OCI-LY3 (cell line): ENCODE data around the gene DST.

Source experiments
- H2AFZ ChIP-seq: fragments of 200-600, 300-600 bp; shearing (Covaris generic); 2 replicates; pipeline ENCODE4 v1.6.0; 2014; ENCODE audit warnings: antibody characterized with exemption, low read depth, low read length
- H3K27ac ChIP-seq: fragments of 200-600, 300-600 bp; sonication (generic); 2 replicates; pipeline ENCODE4 v1.5.1; 2014; ENCODE audit warnings: mild to moderate bottlenecking, low read length, moderate library complexity, mixed read lengths
- H3K27me3 ChIP-seq: fragments of 200-600, 300-600 bp; sonication (generic); 2 replicates; pipeline ENCODE4 v1.6.1; 2014; ENCODE audit warnings: low read depth, low read length, mixed read lengths
- H3K36me3 ChIP-seq: fragments of 200-600, 300-600 bp; sonication (generic); replicated peaks from 2 replicates; pipeline ENCODE3; 2014; ENCODE audit warnings: low read depth, low read length, mixed read lengths
- H3K4me1 ChIP-seq: fragments of 300-600, 200-600 bp; sonication (generic); 2 replicates; pipeline ENCODE4 v1.6.1; 2014; ENCODE audit warnings: low read length, mixed read lengths
- H3K4me2 ChIP-seq: fragments of 200-600, 300-600 bp; sonication (generic); 2 replicates; pipeline ENCODE4 v1.6.1; 2014; ENCODE audit warnings: low read length, mixed read lengths
- H3K4me3 ChIP-seq: fragments of 300-600, 200-600 bp; sonication (generic); 2 replicates; pipeline ENCODE4 v1.5.1; 2014; ENCODE audit warnings: antibody characterized with exemption, mild to moderate bottlenecking, low read length, moderate library complexity
- H3K79me2 ChIP-seq: fragments of 300-600, 200-600 bp; shearing (Covaris generic); 2 replicates; pipeline ENCODE4 v1.6.1; 2014; ENCODE audit warnings: mild to moderate bottlenecking, low read length, mixed read lengths
- H3K9ac ChIP-seq: fragments of 300-600, 200-600 bp; shearing (Covaris generic); 2 replicates; pipeline ENCODE4 v1.6.0; 2014; ENCODE audit warnings: mild to moderate bottlenecking, low read length, moderate library complexity
- H3K9me3 ChIP-seq: fragments of 200-600, 300-600 bp; shearing (Covaris generic); 2 replicates; pipeline ENCODE4 v1.6.1; 2014; ENCODE audit warnings: low read length, mixed read lengths; ENCODE audit not compliant: insufficient read depth
- H4K20me1 ChIP-seq: fragments of 200-600, 300-600 bp; sonication (generic); 2 replicates; pipeline ENCODE4 v1.6.1; 2016; ENCODE audit warnings: low read length, mixed read lengths; ENCODE audit not compliant: insufficient read depth
- EZH2phosphoT487 ChIP-seq: fragments of 200-600 bp; shearing (Covaris generic); IDR thresholded peaks from 2 replicates; pipeline ENCODE4 v1.6.1; 2018; ENCODE audit warnings: antibody characterized with exemption, mixed run types, low read depth
- TF ChIP-seq, protein P1 (sequence below): fragments of 200-600, 300-600 bp; sonication (generic); IDR thresholded peaks from 2 replicates; pipeline ENCODE4 v1.5.1; 2014; ENCODE audit warnings: antibody characterized with exemption, low read length, low read depth

DST gene

GRCh38 chr6:56450882-56451739, 191.6 kb downstream of the DST start:
- H4K20me1 ChIP-seq: no peaks in the 10 kb centered on the region
- H2AFZ ChIP-seq: no peak overlapping the region

DNA sequence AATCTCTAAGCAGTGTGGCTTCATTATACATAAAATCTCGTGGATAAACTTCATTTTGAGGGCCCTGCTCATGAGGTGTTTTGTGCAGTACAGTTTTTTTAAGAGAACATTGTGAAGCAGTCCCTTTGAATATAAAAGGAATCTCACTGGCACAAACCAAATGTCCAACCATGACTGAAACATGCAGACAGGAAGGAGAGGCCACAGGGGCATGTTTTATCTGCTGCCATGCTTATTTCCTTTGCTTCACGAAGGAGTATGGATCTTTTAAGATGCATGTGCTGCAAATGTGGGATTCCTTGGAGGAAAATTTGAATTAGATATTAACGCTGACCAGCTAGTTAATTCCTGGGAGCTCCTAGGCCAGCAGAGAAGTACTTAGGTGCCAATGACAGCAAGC, 192.3 kb downstream of the DST start:
- H3K79me2 ChIP-seq: no peaks in the 10 kb centered on the region
- no peaks in the 10 kb centered on the region for H4K20me1 ChIP-seq
- no peaks in the 10 kb centered on the region for H3K27me3 ChIP-seq
- no peak overlapping the region for H3K4me2 ChIP-seq
- H3K36me3 ChIP-seq: no peaks in the 10 kb centered on the region
- no peak overlapping the region for H3K4me3 ChIP-seq
- no peaks in the 10 kb centered on the region for H3K9me3 ChIP-seq
- H3K9ac ChIP-seq: no peak overlapping the region
- H2AFZ ChIP-seq: no peak overlapping the region
- H3K4me1 ChIP-seq: no peaks in the 10 kb centered on the region
- no peak overlapping the region for H3K27ac ChIP-seq
- TF ChIP-seq, protein P1, sequence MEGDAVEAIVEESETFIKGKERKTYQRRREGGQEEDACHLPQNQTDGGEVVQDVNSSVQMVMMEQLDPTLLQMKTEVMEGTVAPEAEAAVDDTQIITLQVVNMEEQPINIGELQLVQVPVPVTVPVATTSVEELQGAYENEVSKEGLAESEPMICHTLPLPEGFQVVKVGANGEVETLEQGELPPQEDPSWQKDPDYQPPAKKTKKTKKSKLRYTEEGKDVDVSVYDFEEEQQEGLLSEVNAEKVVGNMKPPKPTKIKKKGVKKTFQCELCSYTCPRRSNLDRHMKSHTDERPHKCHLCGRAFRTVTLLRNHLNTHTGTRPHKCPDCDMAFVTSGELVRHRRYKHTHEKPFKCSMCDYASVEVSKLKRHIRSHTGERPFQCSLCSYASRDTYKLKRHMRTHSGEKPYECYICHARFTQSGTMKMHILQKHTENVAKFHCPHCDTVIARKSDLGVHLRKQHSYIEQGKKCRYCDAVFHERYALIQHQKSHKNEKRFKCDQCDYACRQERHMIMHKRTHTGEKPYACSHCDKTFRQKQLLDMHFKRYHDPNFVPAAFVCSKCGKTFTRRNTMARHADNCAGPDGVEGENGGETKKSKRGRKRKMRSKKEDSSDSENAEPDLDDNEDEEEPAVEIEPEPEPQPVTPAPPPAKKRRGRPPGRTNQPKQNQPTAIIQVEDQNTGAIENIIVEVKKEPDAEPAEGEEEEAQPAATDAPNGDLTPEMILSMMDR: no peak
- no peak for TF ChIP-seq EZH2phosphoT487

More at GRCh38 chr6:56450882-56451739, 191.6 kb downstream of the DST start:
- H3K9me3 ChIP-seq: no peaks in the 10 kb centered on the region
- H3K4me1 ChIP-seq: peaks cover 3% of the 10 kb centered on the region
- no peak overlapping the region for H3K4me2 ChIP-seq
- no peaks in the 10 kb centered on the region for H3K79me2 ChIP-seq
- no peaks in the 10 kb centered on the region for H3K36me3 ChIP-seq
- no peak overlapping the region for H3K4me3 ChIP-seq
- H3K27me3 ChIP-seq: no peaks in the 10 kb centered on the region
- no peak overlapping the region for H3K27ac ChIP-seq
- no peak for TF ChIP-seq EZH2phosphoT487
- TF ChIP-seq, protein P1: no peak
- H3K9ac ChIP-seq: no peak overlapping the region

GRCh38 chr6:56448046-56448445, 194.6 kb downstream of the DST start:
- 0 out of 2 replicates have a peak, but pooled peaks cover 2% of the 10 kb centered on the region for H3K9me3 ChIP-seq
- H4K20me1 ChIP-seq: no peaks in the 10 kb centered on the region
- TF ChIP-seq EZH2phosphoT487: no peak
- TF ChIP-seq, protein P1: no peak
- H3K4me3 ChIP-seq: no peak overlapping the region
- no peaks in the 10 kb centered on the region for H3K27me3 ChIP-seq
- no peaks in the 10 kb centered on the region for H3K79me2 ChIP-seq
- H3K27ac ChIP-seq: no peak overlapping the region
- no peak overlapping the region for H3K9ac ChIP-seq
- peaks cover 4% of the 10 kb centered on the region for H3K36me3 ChIP-seq
- no peak overlapping the region for H2AFZ ChIP-seq
- H3K4me1 ChIP-seq: peaks cover 11% of the 10 kb centered on the region
- H3K4me2 ChIP-seq: no peak overlapping the region

GRCh38 chr6:56445818-56446217, 196.9 kb downstream of the DST start:
- Histone ChIP-seq H3K36me3 (peaks cover 24% of the 10 kb centered on the region), H3K27ac (no peak overlapping the region), H3K27me3 (no peaks in the 10 kb centered on the region), H3K9me3 (peaks cover 7% of the 10 kb centered on the region; the same call in 1 of the 2 replicates), H3K4me2 (no peak overlapping the region), H4K20me1 (no peaks in the 10 kb centered on the region), H3K79me2 (no peaks in the 10 kb centered on the region), H3K9ac (no peak overlapping the region), H2AFZ (no peak overlapping the region), H3K4me1 (peaks cover 24% of the 10 kb centered on the region), H3K4me3 (no peak overlapping the region)
- TF ChIP-seq, protein P1: no peak
- TF ChIP-seq EZH2phosphoT487: no peak
